Astrocyte of the spinal cord (primary cell): Measurements from ENCODE around the gene KCTD18.
A peak's percentile ranks its signal among the peaks of the same experiment; 100 is the strongest.

Source experiments
- DNase-seq: peaks from one replicate; pipeline ENCODE4 v3.0.0; 2011; ENCODE audit warnings: low read depth, low spot score
- H3K4me3 ChIP-seq: 2 replicates; pipeline ENCODE4 v1.5.1; 2011; ENCODE audit warnings: low read depth, mild to moderate bottlenecking, low read length, moderate library complexity
- in situ Hi-C: cut with HindIII; loops from 2 replicates; pipeline ENCODE4 v1.10.0; 2017; ENCODE audit warnings: low sequenced_read_pairs
- TF ChIP-seq, protein P1 (sequence below): IDR thresholded peaks from 2 replicates; pipeline ENCODE4 v1.5.1; 2012; ENCODE audit warnings: low read depth, mild to moderate bottlenecking, low read length, inconsistent platforms

The KCTD18 gene

GRCh38 chr2:200525882-200526651 is 16.2 kb upstream of the KCTD18 start, which contains the start of gene SGO2:
Gene SGO2 (plus strand): TSS chr2:200526207. CDS start chr2:200532976, 6,769 bp downstream.
- in situ Hi-C loops, result no loop called here
- peak; percentile 94 for DNase-seq

DNA sequence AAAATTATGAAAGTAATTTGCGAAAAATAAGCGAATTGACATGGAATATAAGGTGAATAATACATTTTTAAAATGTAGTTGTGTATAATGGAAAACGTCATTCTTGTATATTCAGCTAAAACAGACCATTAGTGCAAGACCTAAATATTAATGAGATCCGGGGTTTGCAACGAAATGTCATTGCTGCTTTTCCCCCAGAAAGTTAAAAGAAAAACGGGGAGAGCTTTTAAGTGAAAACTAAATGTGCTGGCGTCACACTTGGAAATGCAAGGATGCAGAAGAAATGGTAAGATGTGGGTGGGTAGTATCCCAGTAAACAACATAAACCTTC is 15.6 kb upstream of the KCTD18 start:
- TF ChIP-seq, protein P1, sequence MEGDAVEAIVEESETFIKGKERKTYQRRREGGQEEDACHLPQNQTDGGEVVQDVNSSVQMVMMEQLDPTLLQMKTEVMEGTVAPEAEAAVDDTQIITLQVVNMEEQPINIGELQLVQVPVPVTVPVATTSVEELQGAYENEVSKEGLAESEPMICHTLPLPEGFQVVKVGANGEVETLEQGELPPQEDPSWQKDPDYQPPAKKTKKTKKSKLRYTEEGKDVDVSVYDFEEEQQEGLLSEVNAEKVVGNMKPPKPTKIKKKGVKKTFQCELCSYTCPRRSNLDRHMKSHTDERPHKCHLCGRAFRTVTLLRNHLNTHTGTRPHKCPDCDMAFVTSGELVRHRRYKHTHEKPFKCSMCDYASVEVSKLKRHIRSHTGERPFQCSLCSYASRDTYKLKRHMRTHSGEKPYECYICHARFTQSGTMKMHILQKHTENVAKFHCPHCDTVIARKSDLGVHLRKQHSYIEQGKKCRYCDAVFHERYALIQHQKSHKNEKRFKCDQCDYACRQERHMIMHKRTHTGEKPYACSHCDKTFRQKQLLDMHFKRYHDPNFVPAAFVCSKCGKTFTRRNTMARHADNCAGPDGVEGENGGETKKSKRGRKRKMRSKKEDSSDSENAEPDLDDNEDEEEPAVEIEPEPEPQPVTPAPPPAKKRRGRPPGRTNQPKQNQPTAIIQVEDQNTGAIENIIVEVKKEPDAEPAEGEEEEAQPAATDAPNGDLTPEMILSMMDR, result no peak
- in situ Hi-C loops, result no loop called here
- peak overlapping the region; percentile 92 for H3K4me3 ChIP-seq
- no peak for DNase-seq

More at GRCh38 chr2:200525882-200526651, 16.2 kb upstream of the KCTD18 start, which contains the start of gene SGO2:
- H3K4me3 ChIP-seq, result peak within 1 kb of the TSS; percentile 92
- TF ChIP-seq, protein P1, result no peak

DNA sequence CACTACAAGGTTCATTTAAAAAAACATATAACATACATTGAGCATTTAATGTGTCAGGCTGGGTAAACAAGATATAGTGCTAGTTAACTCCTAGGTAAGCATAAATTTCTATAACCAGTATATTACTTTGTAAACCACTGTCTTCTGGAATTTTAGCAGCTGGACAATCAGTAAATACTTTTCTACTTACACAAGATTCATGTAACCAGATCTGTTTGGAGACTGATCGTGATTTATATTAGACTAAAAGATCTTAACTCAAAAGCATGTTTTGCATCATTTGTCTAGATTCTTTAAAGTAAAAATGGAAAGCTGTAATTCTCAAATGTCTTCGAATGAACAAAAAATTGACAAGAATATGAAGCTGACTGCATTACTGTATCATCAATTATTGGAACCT is 15.2 kb upstream of the KCTD18 start:
- no peak for DNase-seq
- TF ChIP-seq, protein P1, result no peak
- in situ Hi-C loops, result no loop called here
- no peak overlapping the region for H3K4me3 ChIP-seq

GRCh38 chr2:200523604-200524003 is 13.7 kb upstream of the KCTD18 start:
- in situ Hi-C loops, result no loop called here
- H3K4me3 ChIP-seq, result no peak overlapping the region
- DNase-seq, result no peak
- TF ChIP-seq, protein P1, result no peak

- DNase-seq, result no peak
- no peak overlapping the region for H3K4me3 ChIP-seq
- in situ Hi-C loops, result no loop called here
- TF ChIP-seq, protein P1, result no peak
Measured at GRCh38 chr2:200523158-200523557, 13.3 kb upstream of the KCTD18 start.

GRCh38 chr2:200515155-200515554 is 5.3 kb upstream of the KCTD18 start:
- no peak overlapping the region for H3K4me3 ChIP-seq
- TF ChIP-seq, protein P1, result no peak
- no peak for DNase-seq
- in situ Hi-C loops, result no loop called here
